B cell (primary cell): ENCODE results near the gene PIGZ. TPM values are rescaled to one million over a fixed set of nuclear protein-coding genes. Genes with fewer than 3 reads are reported as not detected.

Experiments
- ATAC-seq: fragments of 200-7000 bp; cut with Tn5 transposase; one replicate; pipeline ENCODE4 v1.10.0; 2021; ENCODE audit warnings: low read depth, mild to moderate bottlenecking, moderate number of reproducible peaks, moderate library complexity
- CTCF ChIA-PET: fragments of 350-600 bp; sonication (Branson Sonifier 250); formaldehyde crosslinking; loops from one replicate; lab custom pipeline; 2021; ENCODE audit warnings: antibody characterized with exemption, inconsistent platforms; lab: Charles Lee
- POLR2A ChIA-PET: fragments of 350-600 bp; sonication (Branson Sonifier 250); formaldehyde crosslinking; loops from one replicate; lab custom pipeline; 2021; ENCODE audit warnings: antibody characterized with exemption; lab: Charles Lee
- DNase-seq: peaks from one replicate; pipeline ENCODE4 v3.0.0; 2013
- H2AFZ ChIP-seq: 2 replicates; pipeline ENCODE4 v1.6.1; 2012; ENCODE audit warnings: mild to moderate bottlenecking, low read depth, low read length; ENCODE audit not compliant: insufficient read depth, poor library complexity, severe bottlenecking
- H3K27ac ChIP-seq, 2 donors: 1 replicate in 1 of 2; 2 replicates in 1 of 2; pipeline ENCODE4 v1.5.1; 2012 to 2013; ENCODE audit warnings: low read length in 2 of 2, mild to moderate bottlenecking in 2 of 2, moderate library complexity in 1 of 2
- H3K27me3 ChIP-seq, 4 experiments: fragments of 200-600 bp in 1 of 4; sonication (generic) in 1 of 4; replicated peaks in 1 of 4; 1 replicate in 2 of 4; 2 replicates in 2 of 4; pipeline versions ENCODE4 v1.6.1 to v1.7.0; 2013 to 2016; ENCODE audit warnings: low read length in 3 of 4, mild to moderate bottlenecking in 2 of 4, mixed read lengths in 1 of 4, moderate library complexity in 1 of 4; ENCODE audit not compliant: insufficient read depth in 4 of 4, control insufficient read depth in 3 of 4; ENCODE audit errors: control extremely low read depth in 1 of 4
- H3K36me3 ChIP-seq, 2 experiments: replicated peaks in 1 of 2; 1 replicate in 1 of 2; 2 replicates in 1 of 2; pipeline versions ENCODE4 v1.6.1 to v1.7.1; 2013; ENCODE audit warnings: low read length in 1 of 2; ENCODE audit not compliant: insufficient read depth in 2 of 2, control insufficient read depth in 1 of 2; ENCODE audit errors: control extremely low read depth in 1 of 2, extremely low read depth in 1 of 2
- H3K4me1 ChIP-seq, 2 donors: fragments of 200-600 bp in 1 of 2; sonication (generic) in 1 of 2; 1 replicate in 1 of 2; 2 replicates in 1 of 2; pipeline versions ENCODE4 v1.5.1 to v1.6.1; 2013 to 2017; ENCODE audit warnings: low read length in 2 of 2; ENCODE audit not compliant: control insufficient read depth in 2 of 2, insufficient read depth in 2 of 2
- H3K4me2 ChIP-seq: replicated peaks from 2 replicates; pipeline ENCODE3; 2012; ENCODE audit warnings: mild to moderate bottlenecking, low read depth, low read length; ENCODE audit not compliant: poor library complexity, severe bottlenecking
- H3K4me3 ChIP-seq, 5 experiments: fragments of 200-600 bp in 1 of 5; sonication (generic) in 1 of 5; 1 replicate in 3 of 5; 2 replicates in 2 of 5; pipeline versions ENCODE4 v1.5.1 to v1.7.0; 2011 to 2016; ENCODE audit warnings: low read length in 4 of 5, mild to moderate bottlenecking in 4 of 5, low read depth in 2 of 5, control low read depth in 1 of 5, moderate library complexity in 1 of 5; ENCODE audit not compliant: insufficient read depth in 1 of 5; ENCODE audit errors: control extremely low read depth in 1 of 5, extremely low read depth in 1 of 5
- H3K79me2 ChIP-seq: fragments of 200-600 bp; sonication (generic); one replicate; pipeline ENCODE4 v1.6.0; 2016; ENCODE audit warnings: low read length; ENCODE audit not compliant: control insufficient read depth, insufficient read depth
- H3K9ac ChIP-seq: fragments of 200-600 bp; sonication (generic); 2 replicates; pipeline ENCODE4 v1.6.1; 2017; ENCODE audit warnings: mild to moderate bottlenecking, low read length, moderate library complexity
- H3K9me3 ChIP-seq, 3 donors: one replicate each; pipeline versions ENCODE4 v1.6.1 to v1.7.1; 2013; ENCODE audit warnings: low read length in 2 of 3; ENCODE audit not compliant: control insufficient read depth in 2 of 3, insufficient read depth in 1 of 3; ENCODE audit errors: control extremely low read depth in 1 of 3
- H4K20me1 ChIP-seq: 2 replicates; pipeline ENCODE4 v1.6.0; 2012; ENCODE audit warnings: mild to moderate bottlenecking, low read length; ENCODE audit not compliant: insufficient read depth, control insufficient read depth, poor library complexity, severe bottlenecking
- H3K27ac Mint-ChIP-seq: one replicate; pipeline ENCODE4 v1.8.0; 2021; ENCODE audit warnings: mixed read lengths
- H3K27me3 Mint-ChIP-seq: one replicate; pipeline ENCODE4 v1.8.0; 2021; ENCODE audit warnings: mixed read lengths
- H3K4me1 Mint-ChIP-seq: one replicate; pipeline ENCODE4 v1.8.0; 2021; ENCODE audit warnings: mixed read lengths
- H3K4me3 Mint-ChIP-seq: one replicate; pipeline ENCODE4 v1.8.0; 2021; ENCODE audit warnings: mixed read lengths
- H3K9me3 Mint-ChIP-seq: one replicate; pipeline ENCODE4 v1.8.0; 2022; ENCODE audit warnings: mixed read lengths; ENCODE audit not compliant: insufficient read depth
- EZH2 ChIP-seq: IDR thresholded peaks from 2 replicates; pipeline ENCODE4 v1.6.1; 2012; ENCODE audit warnings: borderline replicate concordance, low read depth, mild to moderate bottlenecking, moderate library complexity, low read length; ENCODE audit not compliant: insufficient read depth, poor library complexity, severe bottlenecking
- WGBS: methylation state at CpG from one replicate; pipeline ENCODE4 v1.1.5; 2013; ENCODE audit warnings: missing lambda C conversion rate; ENCODE audit not compliant: insufficient coverage; 5-methylcytosine and 5-hydroxymethylcytosine counted together
- intact Hi-C: fragments of 100-400 bp; cut with micrococcal nuclease; formaldehyde crosslinking; loops from one replicate; pipeline ENCODE4 v1.10.0; 2022
- polyA plus RNA-seq: library from polyadenylated mRNA; depleted of rRNA; stranded (reverse); fragments of >200 nt; gene quantifications from 2 replicates; pipeline ENCODE4 v1.2.3, GENCODE V29; 2012
- total RNA-seq, 2 donors: library from RNA; stranded (reverse); fragments of 120-200 nt in 1 of 2; gene quantifications; 1 replicate in 1 of 2; 2 replicates in 1 of 2; pipeline versions ENCODE4 v1.2.3 to v1.2.4, GENCODE V29; 2013 to 2022
- TF ChIP-seq, protein P1 (sequence below): fragments of 200-600 bp; IDR thresholded peaks from one replicate; pipeline ENCODE4 v1.8.0; 2022; ENCODE audit warnings: antibody characterized with exemption, mild to moderate bottlenecking

The PIGZ gene
- total and polyA plus RNA-seq, 2 donors (not counting 1 experiment from before 2014, with no cell fraction given), result 2.2 to 3.9 TPM

DNA sequence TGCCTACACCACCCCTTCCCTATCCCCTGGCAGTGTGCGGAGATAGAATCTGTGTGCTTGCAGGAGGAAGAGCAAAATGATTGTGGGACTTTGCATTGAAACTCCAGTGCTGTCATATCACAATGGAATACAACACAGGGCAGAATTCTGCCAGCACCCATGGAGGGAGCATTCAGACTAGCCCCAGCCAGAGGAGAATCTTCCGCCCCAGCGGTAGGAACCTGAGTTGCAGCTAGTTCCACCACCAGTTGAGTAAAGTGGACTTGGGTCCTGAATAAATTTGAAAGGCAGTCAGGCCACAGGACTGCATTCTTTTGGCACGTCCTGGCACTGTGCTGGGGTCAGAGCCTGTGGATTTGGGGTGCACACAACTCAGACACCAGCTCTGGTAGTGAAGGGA, 53.8 kb downstream of the PIGZ start:
- WGBS, result 96% methylated on average over 3 of the region's 4 CpGs
- Histone ChIP-seq H3K4me3 (no peak overlapping the region), H2AFZ (no peak overlapping the region), H3K9me3 (peaks cover 4 to 10% (median 10%) of the 10 kb centered on the region in 3 donors), H3K27me3 (no peaks in the 10 kb centered on the region), H3K4me1 (no peaks in the 10 kb centered on the region), H4K20me1 (no peaks in the 10 kb centered on the region), H3K9ac (no peak overlapping the region), H3K4me2 (no peak overlapping the region), H3K36me3 (peaks cover 9 to 10% of the 10 kb centered on the region in 2 experiments), H3K79me2 (no peaks in the 10 kb centered on the region), H3K27ac (no peak overlapping the region)
- ATAC-seq (no peak), DNase-seq (no peak)
- H3K4me3 Mint-ChIP-seq, result no peak overlapping the region
- POLR2A ChIA-PET, result no interaction called here
- H3K27me3 Mint-ChIP-seq, result no peaks in the 10 kb centered on the region
- CTCF ChIA-PET, result no interaction called here
- no peak overlapping the region for H3K27ac Mint-ChIP-seq
- no peak for TF ChIP-seq EZH2
- TF ChIP-seq, protein P1, sequence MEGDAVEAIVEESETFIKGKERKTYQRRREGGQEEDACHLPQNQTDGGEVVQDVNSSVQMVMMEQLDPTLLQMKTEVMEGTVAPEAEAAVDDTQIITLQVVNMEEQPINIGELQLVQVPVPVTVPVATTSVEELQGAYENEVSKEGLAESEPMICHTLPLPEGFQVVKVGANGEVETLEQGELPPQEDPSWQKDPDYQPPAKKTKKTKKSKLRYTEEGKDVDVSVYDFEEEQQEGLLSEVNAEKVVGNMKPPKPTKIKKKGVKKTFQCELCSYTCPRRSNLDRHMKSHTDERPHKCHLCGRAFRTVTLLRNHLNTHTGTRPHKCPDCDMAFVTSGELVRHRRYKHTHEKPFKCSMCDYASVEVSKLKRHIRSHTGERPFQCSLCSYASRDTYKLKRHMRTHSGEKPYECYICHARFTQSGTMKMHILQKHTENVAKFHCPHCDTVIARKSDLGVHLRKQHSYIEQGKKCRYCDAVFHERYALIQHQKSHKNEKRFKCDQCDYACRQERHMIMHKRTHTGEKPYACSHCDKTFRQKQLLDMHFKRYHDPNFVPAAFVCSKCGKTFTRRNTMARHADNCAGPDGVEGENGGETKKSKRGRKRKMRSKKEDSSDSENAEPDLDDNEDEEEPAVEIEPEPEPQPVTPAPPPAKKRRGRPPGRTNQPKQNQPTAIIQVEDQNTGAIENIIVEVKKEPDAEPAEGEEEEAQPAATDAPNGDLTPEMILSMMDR, result no peak
- no peaks in the 10 kb centered on the region for H3K9me3 Mint-ChIP-seq
- H3K4me1 Mint-ChIP-seq, result peaks cover 4% of the 10 kb centered on the region
- intact Hi-C loops, result no loop called here

DNA sequence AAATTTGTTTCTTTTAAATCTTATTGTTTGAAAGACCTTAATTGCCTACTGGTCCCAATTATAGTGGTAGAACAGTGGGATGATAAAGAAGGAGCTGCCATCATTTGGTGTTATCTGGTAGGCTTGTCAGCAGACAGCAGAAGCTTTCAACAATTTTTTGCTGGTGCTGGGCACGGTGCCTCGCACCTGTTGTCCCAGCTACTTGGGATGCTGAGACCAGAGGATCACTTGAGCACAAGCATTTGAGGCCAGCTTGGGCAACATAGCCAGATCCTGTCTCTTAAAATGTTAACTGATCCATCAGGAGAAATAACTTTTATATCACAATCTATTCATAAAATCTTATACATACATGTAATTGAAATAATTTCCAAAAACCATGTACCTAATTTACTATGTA, 64.9 kb downstream of the PIGZ start:
- Histone ChIP-seq H3K27me3 (no peaks in the 10 kb centered on the region), H3K4me2 (no peak overlapping the region), H3K27ac (no peak overlapping the region), H3K9ac (no peak overlapping the region), H3K36me3 (peaks cover 15 to 50% of the 10 kb centered on the region in 2 experiments), H4K20me1 (no peaks in the 10 kb centered on the region), H3K9me3 (peaks cover 0 to 1% (median 0%) of the 10 kb centered on the region in 3 donors), H2AFZ (no peak overlapping the region), H3K4me1 (no peaks in the 10 kb centered on the region), H3K79me2 (no peaks in the 10 kb centered on the region), H3K4me3 (no peak overlapping the region)
- 100% methylated on average over 2 of the region's 2 CpGs for WGBS
- ATAC-seq, result no peak
- TF ChIP-seq EZH2, result no peak
- TF ChIP-seq, protein P1, result no peak
- DNase-seq, result no peak
- H3K9me3 Mint-ChIP-seq, result no peaks in the 10 kb centered on the region
- no peak overlapping the region for H3K4me3 Mint-ChIP-seq
- ChIA-PET CTCF (no interaction called here), POLR2A (no interaction called here)
- intact Hi-C loops, result no loop called here
- H3K27me3 Mint-ChIP-seq, result no peaks in the 10 kb centered on the region
- no peaks in the 10 kb centered on the region for H3K4me1 Mint-ChIP-seq
- H3K27ac Mint-ChIP-seq, result no peak overlapping the region
